Brain pericyte (primary cell): ENCODE results near the gene IFNLR1.

Experiments used
- DNase-seq: peaks from one replicate; pipeline ENCODE4 v3.0.0-alpha.2; 2012; ENCODE audit warnings: low read depth, low spot score

IFNLR1 gene

GRCh38 chr1:24105368-24106160 is 81.5 kb downstream of the IFNLR1 start:
- DNase-seq: no peak

GRCh38 chr1:24104854-24105253 is 82.2 kb downstream of the IFNLR1 start:
- DNase-seq: no peak
